ENCODE data around the gene SYPL1. TPM values are rescaled to one million over a fixed set of nuclear protein-coding genes. Genes with fewer than 3 reads are reported as not detected.

SYPL1 gene
- total RNA-seq, 1 experiment from 2014 or later: 53.6 TPM

Other genes with a start within 250 kb of the SYPL1 start
- 0.91 and 2.7 TPM in 2 replicates for gene ATXN7L1, start 235.7 kb downstream of the SYPL1 start, total RNA-seq (2014; rRNA removed; shearing (Covaris generic))
- gene CDHR3, start 149.0 kb downstream of the SYPL1 start, total RNA-seq (2014; rRNA removed; shearing (Covaris generic)): 0.26 TPM in 1 of 2 replicates, not detected in the other
- gene NAMPT, start 172.7 kb upstream of the SYPL1 start, total RNA-seq (2014; rRNA removed; shearing (Covaris generic)): 50.9 and 61.5 TPM in 2 replicates